NCI-H128 (cell line): ENCODE measurements around the gene ELMOD2.

Experiments
- DNase-seq: peaks from one replicate; lab custom pipeline; 2025; ENCODE audit not compliant: unreplicated experiment; lab: John Stamatoyannopoulos, UW

ELMOD2 gene

GRCh38 chr4:140579278-140579677, 55.3 kb downstream of the ELMOD2 start:
- no peak for DNase-seq

- DNase-seq, result no peak
Measured at GRCh38 chr4:140581078-140581477, 57.1 kb downstream of the ELMOD2 start.

DNA sequence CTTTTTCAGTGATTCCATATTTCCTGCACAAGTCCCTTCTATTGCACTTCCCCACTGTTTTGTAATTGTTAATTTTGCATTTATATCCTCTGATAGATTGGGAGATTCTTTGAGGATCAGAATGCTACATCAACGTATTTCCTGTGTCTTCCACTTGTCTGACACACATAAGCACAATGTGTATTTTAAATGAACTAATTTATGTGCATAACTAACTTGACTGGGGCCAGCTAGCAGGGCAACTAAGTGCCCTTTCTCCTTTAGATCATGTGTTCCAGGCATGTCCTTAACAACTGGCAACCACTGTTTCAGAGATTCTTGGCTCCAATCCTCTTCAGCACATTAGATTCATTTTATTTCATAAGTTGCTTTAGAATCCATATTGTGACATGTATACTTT, 60.5 kb downstream of the ELMOD2 start:
- DNase-seq, result no peak

- no peak for DNase-seq
Measured at GRCh38 chr4:140595065-140595464, 71.1 kb downstream of the ELMOD2 start.

DNA sequence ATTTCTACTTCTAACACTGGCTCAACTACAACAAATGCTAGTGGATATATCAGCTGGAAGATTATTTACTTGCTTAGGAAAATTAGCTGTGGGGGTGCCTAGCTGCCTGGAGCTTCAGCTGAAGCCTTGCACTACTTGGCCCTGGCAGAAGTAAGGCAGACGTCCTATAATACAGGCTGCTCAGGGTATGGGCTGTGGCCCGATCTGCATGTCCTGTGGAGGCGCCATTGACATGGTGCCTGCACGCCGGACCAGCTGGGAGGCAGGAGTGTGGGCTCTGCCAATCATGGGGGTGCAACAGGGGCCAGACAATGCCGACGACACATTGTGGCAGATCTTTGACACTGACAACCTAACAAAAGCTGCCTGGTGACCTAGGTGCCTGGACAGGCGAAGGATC, 76.4 kb downstream of the ELMOD2 start:
- no peak for DNase-seq

DNA sequence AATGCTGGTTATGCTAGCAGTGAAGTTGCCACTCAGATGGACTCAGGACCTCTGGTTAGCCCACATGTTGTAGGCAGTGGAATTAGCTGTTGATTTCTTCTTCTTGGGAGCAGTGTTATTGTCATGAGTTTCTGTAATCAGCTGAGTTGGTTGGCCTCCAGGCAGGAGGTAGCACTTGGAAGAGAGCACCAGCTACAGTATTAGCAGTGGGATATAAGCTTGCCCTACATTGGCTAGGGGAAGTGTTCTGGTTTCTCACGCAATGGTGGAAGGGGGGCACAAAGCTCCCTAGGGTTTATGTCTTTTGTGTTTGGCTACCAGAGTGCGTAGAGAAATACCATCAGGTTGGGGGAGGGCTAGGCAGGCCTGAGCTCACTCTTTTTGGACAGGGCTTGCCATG, 78.7 kb downstream of the ELMOD2 start:
- no peak for DNase-seq

- no peak for DNase-seq
Measured at GRCh38 chr4:140603286-140603685, 79.3 kb downstream of the ELMOD2 start.
